HG03159 (cell line): ENCODE results near the gene PCDHB6.
"Not testable (repeated sequence)": the region's sequence is repeated elsewhere in the genome, so short reads cannot be mapped to it uniquely, and the experiment has no call there.

Experiments used
- ATAC-seq: cut with Tn5 transposase; IDR thresholded peaks from one replicate; pipeline ENCODE4 v1.9.1; 2021; ENCODE audit warnings: mild to moderate bottlenecking, moderate library complexity; ENCODE audit not compliant: unreplicated experiment

The PCDHB6 gene

DNA sequence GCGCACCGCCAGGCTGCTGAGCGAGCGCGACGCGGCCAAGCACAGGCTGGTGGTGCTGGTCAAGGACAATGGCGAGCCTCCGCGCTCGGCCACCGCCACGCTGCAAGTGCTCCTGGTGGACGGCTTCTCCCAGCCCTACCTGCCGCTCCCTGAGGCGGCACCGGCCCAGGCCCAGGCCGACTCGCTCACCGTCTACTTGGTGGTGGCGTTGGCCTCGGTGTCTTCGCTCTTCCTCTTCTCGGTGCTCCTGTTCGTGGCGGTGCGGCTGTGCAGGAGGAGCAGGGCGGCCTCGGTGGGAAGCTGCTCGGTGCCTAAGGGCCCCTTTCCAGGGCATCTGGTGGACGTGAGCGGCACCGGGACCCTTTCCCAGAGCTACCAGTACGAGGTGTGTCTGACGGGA, 51.8 kb downstream of the PCDHB6 start:
- not testable (repeated sequence) for ATAC-seq
